DOHH2 (cell line): ENCODE measurements around the gene ARHGEF9.

ENCODE experiments used
- H3F3A ChIP-seq: fragments of 200-600 bp; sonication (generic), shearing (Covaris generic); 2 replicates; pipeline ENCODE4 v1.6.0; 2016; ENCODE audit warnings: antibody characterized with exemption, mild to moderate bottlenecking; ENCODE audit not compliant: control insufficient read depth, insufficient read depth
- H3K27ac ChIP-seq: fragments of 200-600 bp; sonication (generic); 2 replicates; pipeline ENCODE4 v1.5.1; 2014; ENCODE audit warnings: low read depth, mild to moderate bottlenecking, low read length, moderate library complexity
- H3K27me3 ChIP-seq: fragments of 200-600 bp; sonication (generic); 2 replicates; pipeline ENCODE4 v1.6.1; 2014; ENCODE audit warnings: mild to moderate bottlenecking, low read length, mixed read lengths; ENCODE audit not compliant: control insufficient read depth
- H3K36me3 ChIP-seq: fragments of 200-600 bp; sonication (generic); 2 replicates; pipeline ENCODE4 v1.6.1; 2014; ENCODE audit warnings: mild to moderate bottlenecking, low read length, moderate library complexity, mixed read lengths; ENCODE audit not compliant: control insufficient read depth
- H3K4me1 ChIP-seq: fragments of 200-600 bp; sonication (generic); 2 replicates; pipeline ENCODE4 v1.6.1; 2014; ENCODE audit warnings: mild to moderate bottlenecking, low read length, mixed read lengths; ENCODE audit not compliant: control insufficient read depth
- H3K4me2 ChIP-seq: fragments of 200-600 bp; sonication (generic); 2 replicates; pipeline ENCODE4 v1.6.0; 2014; ENCODE audit warnings: mild to moderate bottlenecking, low read length, moderate library complexity
- H3K4me3 ChIP-seq: fragments of 200-600 bp; sonication (generic); 2 replicates; pipeline ENCODE4 v1.5.1; 2014; ENCODE audit warnings: mild to moderate bottlenecking, low read length, mixed read lengths
- H3K79me2 ChIP-seq: fragments of 200-600 bp; sonication (generic); 2 replicates; pipeline ENCODE4 v1.6.1; 2014; ENCODE audit warnings: mild to moderate bottlenecking, low read length, mixed read lengths; ENCODE audit not compliant: control insufficient read depth
- H3K9me2 ChIP-seq: fragments of 200-600 bp; sonication (generic); replicated peaks from 2 replicates; pipeline ENCODE4 v1.6.1; 2014; ENCODE audit warnings: mild to moderate bottlenecking, low read length, mixed read lengths; ENCODE audit not compliant: control insufficient read depth
- H3K9me3 ChIP-seq: fragments of 200-600 bp; sonication (generic); 2 replicates; pipeline ENCODE4 v1.6.1; 2014; ENCODE audit warnings: antibody characterized with exemption, low read length, mixed read lengths; ENCODE audit not compliant: control insufficient read depth, insufficient read depth
- H4K20me1 ChIP-seq: fragments of 200-600 bp; sonication (generic); 2 replicates; pipeline ENCODE4 v1.6.0; 2014; ENCODE audit warnings: low read depth, mild to moderate bottlenecking, antibody characterized with exemption, low read length, moderate library complexity; ENCODE audit not compliant: control insufficient read depth, insufficient read depth
- CTCF ChIP-seq: fragments of 200-600 bp; sonication (generic); IDR thresholded peaks from one replicate; pipeline ENCODE4 v1.5.1; 2014; ENCODE audit warnings: antibody characterized with exemption, mild to moderate bottlenecking, low read depth, low read length; ENCODE audit not compliant: poor library complexity, severe bottlenecking
- EZH2phosphoT487 ChIP-seq: fragments of 200-600 bp; sonication (generic); IDR thresholded peaks from 2 replicates; pipeline ENCODE4 v1.6.1; 2017; ENCODE audit warnings: borderline replicate concordance, mild to moderate bottlenecking, antibody characterized with exemption, low read length, moderate library complexity, mixed read lengths

The ARHGEF9 gene

GRCh38 chrX:63661676-63662075 is 123.3 kb downstream of the ARHGEF9 start:
- H3K4me3 ChIP-seq, result no peak overlapping the region
- no peaks in the 10 kb centered on the region for H3K27me3 ChIP-seq
- no peaks in the 10 kb centered on the region for H3K79me2 ChIP-seq
- TF ChIP-seq CTCF (no peak), EZH2phosphoT487 (no peak)
- H3F3A ChIP-seq, result no peaks in the 10 kb centered on the region
- no peak overlapping the region for H3K4me2 ChIP-seq
- no peaks in the 10 kb centered on the region for H3K9me3 ChIP-seq
- no peaks in the 10 kb centered on the region for H4K20me1 ChIP-seq
- H3K4me1 ChIP-seq, result no peaks in the 10 kb centered on the region
- no peaks in the 10 kb centered on the region; the same call in 1 of the 2 replicates for H3K36me3 ChIP-seq
- no peak overlapping the region for H3K27ac ChIP-seq
- H3K9me2 ChIP-seq, result no peaks in the 10 kb centered on the region

- Histone ChIP-seq H3K4me2 (no peak overlapping the region), H3K27me3 (no peaks in the 10 kb centered on the region), H3K9me3 (no peaks in the 10 kb centered on the region), H3F3A (no peaks in the 10 kb centered on the region), H3K27ac (no peak overlapping the region), H4K20me1 (no peaks in the 10 kb centered on the region), H3K4me1 (no peaks in the 10 kb centered on the region), H3K79me2 (no peaks in the 10 kb centered on the region), H3K4me3 (no peak overlapping the region), H3K36me3 (peaks cover 3% of the 10 kb centered on the region; the same call in 1 of the 2 replicates), H3K9me2 (no peaks in the 10 kb centered on the region)
- no peak for TF ChIP-seq CTCF
- no peak for TF ChIP-seq EZH2phosphoT487
These were observed 126.1 kb downstream of the ARHGEF9 start for GRCh38 chrX:63658920-63659319.

GRCh38 chrX:63657821-63658220 is 127.2 kb downstream of the ARHGEF9 start:
- H3K79me2 ChIP-seq, result no peaks in the 10 kb centered on the region
- no peaks in the 10 kb centered on the region for H4K20me1 ChIP-seq
- no peaks in the 10 kb centered on the region for H3K27me3 ChIP-seq
- no peak for TF ChIP-seq CTCF
- H3K4me1 ChIP-seq, result no peaks in the 10 kb centered on the region
- H3K9me2 ChIP-seq, result no peaks in the 10 kb centered on the region
- H3K4me3 ChIP-seq, result no peak overlapping the region
- H3K27ac ChIP-seq, result no peak overlapping the region
- no peak overlapping the region for H3K4me2 ChIP-seq
- no peaks in the 10 kb centered on the region for H3K9me3 ChIP-seq
- peaks cover 3% of the 10 kb centered on the region; the same call in 1 of the 2 replicates for H3K36me3 ChIP-seq
- no peaks in the 10 kb centered on the region for H3F3A ChIP-seq
